Hematopoietic multipotent progenitor cell treated with erythropoietin and hydrocortisone succinate and interleukin-3 and kit ligand, for 4 days (in vitro differentiated cells): Measurements from ENCODE around the gene MSX1.
A peak's percentile ranks its signal among the peaks of the same experiment; 100 is the strongest.
"Not testable (repeated sequence)": the region's sequence is repeated elsewhere in the genome, so short reads cannot be mapped to it uniquely, and the experiment has no call there.

Source experiments
- DNase-seq: peaks from one replicate; pipeline ENCODE4 v3.0.0-alpha.2; 2015

MSX1 gene

GRCh38 chr4:4859325-4859798 is at the start of gene MSX1:
MSX1 (plus strand) TSS chr4:4859665; CDS start chr4:4859900, 235 bp downstream.
- peak; percentile 85 for DNase-seq

GRCh38 chr4:4810092-4810774 is 49.2 kb upstream of the MSX1 start:
- DNase-seq = no peak

DNA sequence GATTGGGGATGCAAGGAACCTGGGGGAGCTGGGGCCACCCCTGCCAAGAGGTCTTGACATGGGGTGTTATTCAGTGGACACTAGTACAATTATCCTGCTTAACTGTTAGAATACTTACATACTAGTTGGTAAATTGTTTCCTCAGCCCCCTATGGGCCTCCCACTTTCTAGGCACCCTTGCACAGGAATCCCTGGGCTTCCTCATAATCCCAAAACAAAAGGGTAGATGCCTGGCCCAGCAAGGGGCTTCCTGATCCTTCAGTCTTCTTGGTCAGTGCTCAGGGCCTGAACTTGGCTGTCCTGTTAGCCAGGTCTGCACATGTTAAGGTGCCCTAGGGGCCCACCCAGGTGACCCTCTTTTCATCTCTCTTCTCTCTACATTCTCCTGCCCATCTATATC is 48.7 kb upstream of the MSX1 start:
- no peak for DNase-seq

DNA sequence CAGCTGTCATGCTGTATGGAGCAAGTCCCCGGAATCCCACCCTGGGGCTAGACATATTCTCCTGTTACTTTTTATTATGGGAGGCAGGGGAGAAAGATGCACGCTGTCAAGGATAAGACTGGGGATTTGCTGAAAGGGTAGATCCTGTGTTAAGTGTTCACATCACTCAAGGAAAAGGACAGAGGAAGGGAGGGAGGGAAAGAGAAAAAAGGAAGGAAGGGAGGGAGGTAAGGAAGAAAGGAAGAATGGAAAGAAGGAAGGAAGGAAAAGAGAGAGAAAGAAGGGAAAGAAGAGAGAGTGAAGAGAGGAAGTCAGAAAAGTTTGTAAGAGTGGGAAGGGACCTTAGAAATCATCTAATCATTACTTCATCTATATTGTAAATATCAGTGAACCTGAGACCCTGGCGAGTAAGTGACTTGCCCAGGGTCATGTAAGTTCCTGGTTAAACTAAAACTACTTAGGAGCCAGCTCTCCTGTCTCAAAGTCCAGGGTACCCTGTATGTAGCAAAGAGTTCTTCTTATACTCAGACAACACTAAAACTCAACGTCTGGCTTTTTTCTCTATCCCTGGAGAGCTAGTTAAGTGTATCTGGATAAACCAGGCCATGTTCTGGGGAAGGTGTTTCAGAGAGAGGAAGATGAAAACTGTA is 47.2 kb upstream of the MSX1 start:
- DNase-seq = no peak

DNA sequence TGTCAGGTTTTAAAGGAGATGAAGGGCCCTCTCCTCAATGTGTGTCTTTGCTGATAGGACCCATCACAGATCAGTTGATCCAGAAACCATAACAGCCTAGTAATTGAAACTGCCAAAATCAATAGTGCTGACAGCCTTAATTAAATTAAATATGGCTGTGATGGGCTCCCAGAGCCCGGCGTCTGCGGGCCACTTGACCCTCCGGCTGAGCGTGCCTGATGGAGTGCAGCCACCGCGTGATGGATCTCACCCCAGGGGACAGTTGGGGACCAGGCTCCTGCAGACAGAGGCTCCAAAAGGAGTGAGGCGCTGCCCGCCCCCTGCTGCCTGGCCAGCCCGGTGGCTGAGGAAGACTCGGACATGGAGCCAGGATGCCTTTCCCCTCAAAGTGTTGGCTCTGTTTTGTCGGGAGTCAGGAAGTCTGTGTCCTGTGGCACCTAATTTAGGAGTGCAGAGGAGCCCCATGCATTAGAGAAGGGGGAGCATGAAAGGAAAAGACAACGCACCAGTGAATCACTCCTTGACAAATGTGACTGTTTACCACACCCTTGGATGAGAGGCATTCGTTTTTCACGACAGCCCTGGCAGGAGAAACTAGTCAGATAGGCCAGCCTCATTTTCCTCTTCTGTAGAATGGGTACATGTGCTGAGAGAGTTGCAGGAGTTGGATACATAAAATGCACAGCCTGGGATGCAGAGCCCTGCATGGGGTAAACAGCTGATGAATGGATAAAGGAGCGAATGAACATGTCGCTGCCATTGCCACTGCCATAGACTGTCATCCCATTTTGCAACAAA is 40.9 kb upstream of the MSX1 start:
- no peak for DNase-seq

GRCh38 chr4:4819213-4819606 is 40.3 kb upstream of the MSX1 start:
- no peak for DNase-seq

GRCh38 chr4:4820261-4820660 is 39.2 kb upstream of the MSX1 start:
- DNase-seq = no peak

GRCh38 chr4:4820739-4821138 is 38.7 kb upstream of the MSX1 start:
- no peak for DNase-seq

DNA sequence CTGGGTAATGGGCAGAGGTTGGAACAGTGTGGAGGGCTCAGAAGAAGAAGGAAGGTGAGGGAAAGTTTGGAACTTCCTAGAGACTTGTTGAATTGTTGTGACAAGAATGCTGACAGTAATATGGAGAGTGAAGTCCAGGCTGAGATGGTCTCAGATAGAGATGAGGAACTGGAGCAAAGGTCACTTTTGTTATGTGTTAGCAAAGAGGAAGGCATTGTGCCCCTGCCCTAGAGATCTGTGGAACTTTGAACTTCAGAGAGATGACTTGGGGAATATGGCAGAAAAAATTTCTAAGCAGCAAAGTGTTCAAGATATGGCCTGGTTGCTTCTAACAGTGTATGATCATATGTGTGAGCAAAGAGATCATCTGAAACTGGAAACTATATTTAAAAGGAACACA is 37.9 kb upstream of the MSX1 start:
- DNase-seq = no peak

- DNase-seq = not testable (repeated sequence)
Measured at GRCh38 chr4:4822286-4822685, 37.2 kb upstream of the MSX1 start.

- no peak for DNase-seq
Measured at GRCh38 chr4:4823621-4824162, 35.8 kb upstream of the MSX1 start.

DNA sequence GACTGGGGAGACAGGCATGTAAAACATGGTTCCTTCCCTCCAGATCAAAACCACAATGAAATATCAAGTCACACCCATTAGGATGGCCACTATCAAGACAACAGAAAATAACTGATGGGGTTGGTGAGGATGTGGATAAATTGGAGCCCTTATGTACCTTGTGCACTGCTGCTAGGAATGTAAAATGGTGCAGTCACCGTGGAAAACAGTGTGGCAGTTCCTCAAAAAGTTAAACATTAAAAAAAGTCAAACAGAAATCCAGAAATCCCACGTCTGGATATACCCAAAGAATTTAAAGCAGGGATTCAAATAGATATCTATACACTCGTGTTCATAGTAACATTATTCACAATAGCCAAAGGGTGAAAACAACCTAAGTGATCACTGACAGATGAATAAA is 35.2 kb upstream of the MSX1 start:
- DNase-seq = no peak

DNA sequence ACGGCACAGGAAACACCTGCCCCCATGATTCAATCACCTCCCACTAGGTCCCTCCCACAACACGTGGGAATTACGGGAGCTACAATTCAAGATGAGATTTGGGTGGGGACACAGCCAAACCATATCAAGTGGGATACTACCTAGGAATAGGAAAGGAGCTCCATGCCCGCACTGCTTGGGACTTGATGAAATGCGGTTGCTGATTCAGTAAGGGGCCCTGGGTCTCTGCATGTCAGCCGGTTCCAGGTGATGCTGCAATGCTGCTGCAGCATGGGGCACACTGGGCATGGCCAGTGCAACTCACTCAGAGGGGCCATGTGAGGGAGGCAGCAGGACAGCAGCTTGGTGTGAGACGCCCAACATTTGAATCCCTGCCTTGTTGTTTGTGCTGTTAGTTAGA is 34.0 kb upstream of the MSX1 start:
- no peak for DNase-seq

DNA sequence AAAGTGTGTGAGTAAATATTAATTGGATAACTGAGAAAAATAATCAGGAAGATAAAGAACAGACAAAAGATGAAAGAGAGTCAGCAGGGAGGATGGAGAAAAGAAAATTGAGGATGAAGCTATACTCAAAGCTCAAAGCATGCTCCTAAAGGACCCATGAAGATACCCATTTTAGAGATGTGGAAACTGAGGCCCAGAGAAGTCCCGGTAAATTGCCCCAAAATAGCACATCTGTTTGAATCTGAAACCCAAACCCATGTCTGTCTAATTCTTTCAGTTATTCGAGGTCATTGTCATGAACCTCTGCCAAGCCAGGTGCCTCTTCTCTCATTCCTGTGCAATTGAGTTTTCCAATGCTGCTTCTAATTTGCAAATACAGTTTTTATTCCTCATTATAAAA is 29.6 kb upstream of the MSX1 start:
- DNase-seq = no peak

GRCh38 chr4:4831266-4831665 is 28.2 kb upstream of the MSX1 start:
- DNase-seq = no peak

GRCh38 chr4:4831825-4832224 is 27.6 kb upstream of the MSX1 start:
- no peak for DNase-seq

GRCh38 chr4:4836044-4836443 is 23.4 kb upstream of the MSX1 start:
- DNase-seq = no peak

DNA sequence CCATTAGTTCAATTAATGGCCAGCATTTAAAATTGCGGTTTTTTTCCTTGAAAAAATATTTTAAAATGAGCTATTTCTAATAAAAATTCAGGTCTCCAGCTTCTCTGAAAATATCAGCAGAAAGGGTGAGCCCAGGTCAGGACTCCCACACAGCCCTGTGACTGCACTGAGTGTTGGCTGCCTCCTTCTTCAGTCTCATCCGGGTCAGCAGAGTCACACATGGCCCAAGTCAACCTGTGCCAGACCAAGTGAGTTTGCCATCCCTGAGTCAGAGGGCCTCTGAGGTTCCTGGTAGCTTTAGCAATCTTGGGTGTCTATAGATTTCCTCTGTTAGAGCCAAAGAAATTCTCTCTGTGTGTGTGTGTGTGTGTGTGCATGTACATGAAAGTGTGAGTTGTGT is 22.1 kb upstream of the MSX1 start:
- DNase-seq = no peak

- no peak for DNase-seq
Measured at GRCh38 chr4:4838051-4838935, 21.2 kb upstream of the MSX1 start.

- no peak for DNase-seq
Measured at GRCh38 chr4:4838936-4839810, 20.3 kb upstream of the MSX1 start.

DNA sequence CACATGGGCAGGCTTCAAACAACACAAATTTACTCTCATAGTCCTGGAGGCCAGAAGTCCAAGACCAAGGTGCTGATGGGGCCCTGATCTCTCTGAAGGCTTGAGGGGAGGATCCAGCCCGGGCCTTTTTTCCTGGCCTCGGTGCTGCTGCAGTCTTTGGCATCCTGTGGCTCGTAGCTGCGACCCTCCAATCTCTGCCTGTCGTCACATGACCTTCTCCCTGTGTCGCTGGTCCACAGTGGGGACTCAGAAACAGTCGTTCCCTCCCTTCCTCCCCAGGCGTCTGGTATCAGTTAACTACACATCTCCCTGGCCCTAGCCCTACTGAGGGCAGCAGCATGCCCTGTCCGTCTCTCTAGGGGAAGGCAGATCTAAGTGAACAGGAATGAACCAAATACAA is 19.1 kb upstream of the MSX1 start:
- no peak for DNase-seq

DNA sequence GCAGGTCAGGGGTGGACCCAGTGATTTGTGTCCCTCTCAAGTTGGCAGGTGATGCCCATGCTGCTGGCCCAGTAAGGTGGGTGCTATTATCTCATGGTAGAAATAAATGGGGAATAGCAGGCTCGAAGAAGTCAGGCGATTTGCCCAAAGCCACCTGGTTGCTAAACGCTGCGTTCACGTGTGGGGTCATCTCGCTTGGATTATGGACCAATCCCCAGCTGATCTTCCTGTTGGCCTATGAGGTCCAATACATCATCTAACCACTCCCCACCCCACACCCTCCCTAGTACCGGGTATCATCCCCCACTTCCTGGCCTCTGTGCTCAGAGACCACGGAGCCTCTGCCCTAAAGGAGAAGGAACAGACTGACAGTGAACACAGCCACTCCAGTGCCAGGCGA is 18.3 kb upstream of the MSX1 start:
- no peak for DNase-seq
